NOMO-1 (cell line): ENCODE measurements around the gene OXCT2.
"Not testable (repeated sequence)": the region's sequence is repeated elsewhere in the genome, so short reads cannot be mapped to it uniquely, and the experiment has no call there.

Experiments
- DNase-seq, 2 experiments: peaks; one replicate each; lab custom pipeline; 2025; ENCODE audit not compliant: unreplicated experiment in 2 of 2; lab: John Stamatoyannopoulos, UW

The OXCT2 gene

GRCh38 chr1:39787964-39788363, 16.8 kb upstream of the OXCT2 start:
- DNase-seq, result not testable (repeated sequence)

DNA sequence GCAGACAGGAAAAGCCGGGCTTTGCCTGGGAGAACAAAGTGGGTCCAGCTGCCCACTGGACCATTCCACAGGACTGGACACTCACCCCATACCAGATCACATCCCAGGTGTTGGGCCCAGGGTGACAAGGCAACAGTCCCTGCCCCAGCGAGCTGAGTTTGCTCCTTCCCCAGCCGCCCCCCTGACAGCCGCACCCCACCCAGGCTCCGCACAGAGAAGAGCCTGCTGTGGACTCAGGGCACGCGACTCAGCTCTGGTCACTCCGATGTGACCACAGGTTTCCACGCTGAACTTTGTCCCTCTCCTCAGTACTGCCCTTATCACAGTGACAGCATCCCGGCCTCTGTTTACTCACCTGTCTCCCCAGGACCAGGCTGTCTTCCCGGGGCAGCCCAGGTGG, 16.3 kb upstream of the OXCT2 start:
- DNase-seq, result no peak

DNA sequence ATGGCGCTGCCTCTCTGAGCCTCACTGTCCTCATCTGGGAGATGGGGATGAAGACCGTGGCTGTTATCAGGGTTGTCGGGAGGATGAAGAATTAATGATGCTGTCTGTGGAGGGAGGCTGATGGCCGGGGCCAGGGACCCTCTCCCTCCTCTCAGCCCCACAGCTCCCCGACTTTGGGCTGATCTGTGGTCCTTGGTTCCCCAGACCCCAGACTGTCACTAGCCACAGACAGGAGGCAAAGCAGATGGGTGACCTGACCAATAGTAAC, 15.9 kb upstream of the OXCT2 start:
- DNase-seq, result not testable (repeated sequence)

DNA sequence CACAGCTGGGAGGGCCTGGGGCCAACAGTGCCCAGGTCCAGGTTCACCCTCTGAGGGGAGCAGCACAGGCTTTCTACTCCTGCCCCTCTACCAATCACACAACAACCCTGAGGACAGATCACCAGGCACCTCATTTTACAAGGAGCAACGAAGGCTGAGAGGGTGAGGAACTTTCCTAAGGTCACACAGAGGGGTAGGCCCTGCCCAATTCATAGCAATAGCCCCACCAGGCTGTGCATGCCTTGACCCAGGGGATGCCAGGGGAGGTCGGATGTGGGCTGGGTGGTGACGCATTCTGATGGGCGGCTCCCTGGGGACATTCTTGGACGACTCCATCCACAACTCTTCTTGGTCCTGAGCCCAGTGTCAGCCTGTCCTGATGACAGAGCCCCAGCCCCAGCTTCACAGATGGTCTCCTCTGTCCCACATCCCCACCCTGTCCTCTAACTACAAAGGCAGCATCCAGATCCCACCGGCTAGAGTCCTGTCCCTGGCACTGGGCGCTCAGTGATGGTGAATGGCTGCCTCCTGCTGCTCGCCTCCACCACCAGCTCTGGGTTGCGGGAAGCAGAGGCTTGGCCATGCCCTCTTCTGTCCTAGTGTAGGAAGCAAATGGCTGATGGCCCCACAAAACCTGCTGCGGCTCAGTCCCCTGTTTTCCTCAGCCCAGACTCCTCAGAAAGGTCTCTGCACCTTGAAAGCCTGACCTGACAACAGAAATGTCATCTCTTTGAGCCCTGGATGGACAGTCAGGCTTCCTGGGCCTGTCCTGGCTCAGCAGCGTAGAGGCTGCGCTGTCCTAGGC, 15.4 kb upstream of the OXCT2 start:
- DNase-seq, result not testable (repeated sequence)

DNA sequence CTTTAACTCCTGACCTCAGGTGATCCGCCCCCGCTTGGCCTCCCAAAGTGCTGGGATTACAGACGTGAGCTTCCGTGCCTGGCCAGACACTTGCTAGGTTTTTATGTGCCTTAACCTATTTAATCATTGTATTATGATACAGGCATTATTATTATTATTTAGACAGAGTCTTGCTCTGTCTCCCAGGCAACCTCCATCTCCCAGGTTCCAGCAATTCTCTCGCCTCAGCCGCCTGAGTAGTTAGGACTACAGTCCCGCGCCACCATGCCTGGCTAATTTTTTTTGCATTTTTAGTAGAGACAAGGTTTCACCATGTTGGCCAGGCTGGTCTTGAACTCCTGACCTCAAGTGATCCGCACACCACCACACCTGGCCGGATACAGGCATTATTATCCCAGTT, 11.5 kb upstream of the OXCT2 start:
- not testable (repeated sequence) for DNase-seq

DNA sequence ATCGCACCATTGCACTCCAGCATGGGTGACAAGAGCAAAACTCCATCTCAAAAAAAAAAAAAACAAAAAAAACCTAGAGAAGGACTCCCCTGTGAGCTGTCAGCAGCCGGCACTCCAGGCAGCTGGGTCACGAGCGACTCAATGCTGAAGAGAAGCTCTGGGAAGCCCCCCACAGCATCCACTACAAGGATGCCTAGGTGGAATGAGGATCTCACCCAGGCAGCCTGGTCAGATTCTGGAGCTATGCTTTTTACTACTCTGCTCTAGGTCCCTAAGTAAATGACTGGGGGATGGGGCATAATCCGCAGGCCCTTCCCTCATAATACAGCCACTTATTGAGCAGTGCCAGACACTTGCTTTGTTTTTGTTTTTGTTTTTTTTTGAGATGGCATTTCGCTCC, 11.0 kb upstream of the OXCT2 start:
- DNase-seq, result no peak

DNA sequence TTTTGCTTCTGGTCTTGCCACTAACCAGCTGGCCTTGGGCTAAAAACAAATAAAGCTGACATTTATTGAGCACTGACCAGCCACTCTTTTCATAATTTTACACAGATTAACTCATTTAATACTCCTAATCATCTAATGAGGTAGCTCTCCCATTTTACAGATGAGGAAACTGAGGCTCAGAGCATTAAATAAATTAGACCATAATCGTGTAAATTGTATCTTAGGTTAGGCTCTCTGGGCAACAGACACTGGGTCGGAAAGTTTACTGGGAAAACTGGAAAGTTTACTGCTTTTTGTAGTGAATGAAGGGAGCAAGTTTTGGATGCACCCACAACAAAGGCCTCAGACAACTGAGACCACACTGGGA, 10.2 kb upstream of the OXCT2 start:
- DNase-seq, result no peak

DNA sequence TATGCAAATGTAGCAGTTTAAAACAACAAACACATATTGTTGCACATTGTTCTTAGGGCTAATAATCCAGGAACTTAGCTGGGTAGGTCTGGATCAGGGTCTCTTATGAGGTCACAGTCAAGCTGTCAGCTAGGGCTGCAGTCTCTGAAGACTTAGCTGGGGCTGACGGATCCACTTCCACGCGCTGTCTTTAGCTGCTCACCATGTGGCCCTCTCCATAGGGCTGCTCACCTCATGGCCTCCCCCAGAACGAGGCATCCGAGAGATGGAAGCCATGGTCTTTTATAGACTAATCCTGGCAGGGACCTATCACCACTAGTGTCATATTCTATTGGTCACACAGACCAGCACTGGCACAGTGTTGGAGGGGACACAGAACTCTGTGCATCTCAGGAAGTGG, 8.7 kb upstream of the OXCT2 start:
- DNase-seq, result no peak

DNA sequence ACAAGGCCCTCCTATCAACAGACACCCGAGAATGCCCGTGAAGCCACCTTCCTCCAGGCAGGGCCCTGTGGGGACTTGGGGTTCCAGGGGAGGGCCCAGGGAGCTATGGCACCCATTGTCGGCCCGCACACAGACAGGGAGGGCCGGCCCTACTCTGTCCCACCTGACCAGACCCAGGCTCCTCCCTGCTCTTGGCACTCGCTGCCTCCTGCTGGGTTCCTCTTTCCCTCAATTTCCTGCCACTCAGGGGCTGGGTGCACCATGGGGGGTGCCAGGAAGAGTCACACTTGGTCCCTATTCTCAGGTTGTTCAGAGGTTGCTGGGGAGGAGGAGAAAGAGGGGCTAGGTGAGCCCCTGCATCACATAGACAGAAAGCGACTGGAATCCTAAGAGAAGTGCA, 8.0 kb upstream of the OXCT2 start:
- DNase-seq, result no peak

DNA sequence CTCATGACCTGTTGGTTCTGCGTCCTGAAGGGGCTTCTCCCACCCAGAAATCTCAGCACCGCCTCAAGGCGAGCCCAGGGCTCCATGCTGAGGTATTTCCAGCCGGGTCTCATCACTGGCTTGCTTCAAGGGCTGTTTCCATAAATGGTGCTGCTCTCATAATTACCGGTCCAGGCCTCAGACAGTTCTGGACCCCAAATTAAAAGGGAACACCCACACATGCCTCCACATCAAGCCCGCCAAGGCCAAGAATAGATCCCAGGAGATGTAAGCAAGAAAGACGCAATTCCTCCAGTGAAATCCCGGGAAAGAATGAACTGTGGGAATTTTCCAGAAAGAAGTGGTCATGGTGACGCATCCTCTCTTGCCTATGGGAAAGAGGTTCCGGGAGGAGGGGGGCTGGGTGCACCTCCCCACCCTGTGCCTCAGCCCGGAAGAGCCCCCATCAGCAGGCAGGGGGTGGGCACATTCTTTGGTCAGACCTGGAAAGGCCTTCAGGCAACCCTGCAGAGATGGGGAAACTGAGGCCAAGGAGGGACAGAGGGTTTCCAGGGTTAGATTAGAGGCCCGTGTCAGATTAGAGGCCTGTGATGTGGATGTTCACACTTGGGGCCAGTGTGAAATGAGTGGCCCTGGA, 7.4 kb upstream of the OXCT2 start:
- DNase-seq, result not testable (repeated sequence)

- DNase-seq, result not testable (repeated sequence)
These were observed 6.7 kb upstream of the OXCT2 start for GRCh38 chr1:39777896-39778295.

DNA sequence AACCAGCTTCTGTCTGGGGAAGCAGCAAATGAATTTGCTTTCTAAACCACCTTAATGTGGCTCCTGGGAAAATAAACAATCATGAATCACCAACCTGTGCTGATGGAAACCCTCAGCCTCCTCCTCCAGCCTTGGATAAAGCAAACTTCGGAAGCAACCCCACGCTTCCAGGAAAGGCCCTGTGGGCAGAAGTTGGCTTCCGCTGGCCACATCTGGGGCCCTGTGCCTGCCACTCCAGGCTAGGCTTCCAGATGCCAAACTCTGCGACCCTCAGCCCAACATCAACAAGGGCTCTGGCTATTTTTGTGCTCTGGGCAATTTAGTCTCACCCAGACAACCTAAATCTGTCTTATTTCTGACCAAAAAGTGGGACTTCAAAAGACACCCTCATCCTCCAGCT, 6.2 kb upstream of the OXCT2 start:
- no peak for DNase-seq

DNA sequence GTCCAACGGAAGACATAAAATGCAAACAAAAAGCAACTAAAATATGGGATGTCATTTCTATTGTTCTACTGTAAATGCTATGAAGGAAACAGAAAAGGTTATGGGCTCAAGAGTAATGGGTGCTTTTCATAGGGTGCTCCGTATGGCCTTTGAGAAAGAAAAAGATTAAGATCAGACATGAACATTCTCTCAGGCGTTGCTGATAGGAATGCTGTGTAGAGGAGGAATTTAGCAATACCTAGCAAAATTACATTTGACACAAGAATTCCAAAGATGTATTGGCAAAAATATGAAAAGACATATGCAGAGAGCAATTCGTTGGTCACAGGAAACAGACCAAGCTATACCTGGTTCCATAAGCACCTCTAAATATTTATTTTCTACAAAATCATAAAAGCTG, 5.7 kb upstream of the OXCT2 start:
- no peak for DNase-seq

GRCh38 chr1:39776400-39776713, 5.2 kb upstream of the OXCT2 start:
- no peak for DNase-seq

GRCh38 chr1:39775676-39776399, 4.7 kb upstream of the OXCT2 start:
- not testable (repeated sequence) for DNase-seq

- DNase-seq, result not testable (repeated sequence)
These were observed 4.0 kb upstream of the OXCT2 start for GRCh38 chr1:39775141-39775540.

- not testable (repeated sequence) for DNase-seq
These were observed 2.3 kb upstream of the OXCT2 start for GRCh38 chr1:39773369-39773979.

DNA sequence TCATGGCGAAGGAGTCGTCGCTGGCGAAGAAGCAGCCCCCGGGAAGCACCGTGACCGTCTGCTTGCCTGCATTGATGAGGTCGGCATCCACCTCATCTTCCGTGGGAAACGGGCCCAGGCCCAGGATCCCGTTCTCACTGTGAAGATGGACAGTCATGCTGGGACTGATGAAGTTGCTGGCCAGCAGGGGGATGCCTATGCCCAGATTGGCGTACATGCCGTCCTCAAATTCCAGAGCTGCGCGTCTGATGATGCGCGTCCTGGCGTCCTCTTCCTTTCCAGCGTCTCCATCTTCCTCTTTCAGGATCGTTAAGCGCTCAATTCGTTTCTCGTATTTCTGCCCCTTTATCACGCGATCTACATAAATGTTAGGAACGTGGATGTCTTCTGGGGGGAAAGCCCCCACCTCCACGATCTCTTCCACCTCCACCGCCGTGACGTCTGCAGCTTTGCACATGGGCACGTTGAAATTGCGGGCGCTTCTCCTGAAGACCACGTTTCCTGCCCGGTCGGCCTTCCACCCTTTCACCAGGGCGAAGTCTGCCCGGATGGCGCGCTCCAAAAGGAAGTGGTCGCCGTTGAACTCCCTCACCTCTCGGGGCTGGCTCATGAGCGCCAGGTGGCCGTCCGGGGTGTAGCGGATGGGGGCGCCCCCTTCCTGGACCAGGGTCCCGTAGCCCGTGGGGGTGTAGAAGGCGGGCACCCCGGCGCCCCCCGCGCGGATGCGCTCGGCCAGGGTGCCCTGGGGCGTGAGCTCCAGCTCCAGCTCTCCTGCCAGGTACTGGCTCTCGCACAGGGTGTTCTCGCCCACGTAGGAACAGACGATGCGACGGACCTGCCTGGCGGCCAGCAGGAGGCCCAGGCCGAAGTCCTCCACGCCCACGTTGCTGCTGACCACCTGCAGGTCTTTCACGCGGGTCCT, 787 bp downstream of the OXCT2 start:
- not testable (repeated sequence) for DNase-seq

DNA sequence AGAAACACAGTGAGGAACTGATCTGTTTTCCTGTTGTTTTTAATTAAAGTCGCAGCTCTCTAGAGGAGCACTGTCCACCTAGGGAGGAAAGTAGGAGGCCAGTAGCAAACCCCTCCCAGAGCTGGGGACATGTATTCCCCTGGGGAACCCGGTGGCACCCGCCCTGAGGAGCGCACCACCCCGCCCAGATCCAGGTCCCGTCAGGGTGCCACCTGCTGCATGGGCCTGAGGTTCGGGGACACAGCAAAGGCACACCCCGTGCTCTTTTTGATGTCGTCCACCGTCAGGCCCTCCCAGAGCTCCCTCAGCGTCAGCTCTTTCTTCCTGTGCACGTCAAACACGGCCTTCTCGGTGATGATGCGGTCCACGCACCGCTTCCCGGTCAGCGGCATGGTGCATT, 1.6 kb downstream of the OXCT2 start:
- not testable (repeated sequence) for DNase-seq

GRCh38 chr1:39766466-39766865, 4.7 kb downstream of the OXCT2 start:
- DNase-seq, result not testable (repeated sequence)

- DNase-seq, result not testable (repeated sequence)
These were observed 6.6 kb downstream of the OXCT2 start for GRCh38 chr1:39764512-39764911.
